Measurements from ENCODE around the gene IL16. TPM values are rescaled to one million over a fixed set of nuclear protein-coding genes. Genes with fewer than 3 reads are reported as not detected.

IL16 gene
- total RNA-seq, 1 experiment from 2014 or later = 0.81 TPM

GRCh38 chr15:81244306-81244705 is 47.6 kb downstream of the IL16 start:
- CTCF ChIA-PET = interaction anchor here (1.4 to 2.8 kb wide), 2 partner anchors 22 to 136 kb away, joined by 3 to 7 read pairs; no protein-coding TSS in a partner anchor
- Histone ChIP-seq H3K27me3 (ENCODE audit: insufficient read depth, low read length) (no peaks in the 10 kb centered on the region), H3K79me2 (ENCODE audit: insufficient read depth, low read length) (no peaks in the 10 kb centered on the region), H3K4me2 (ENCODE audit: low read length) (no peak overlapping the region), H3K9me3 (ENCODE audit: control insufficient read depth in 1 of 2, insufficient read depth in 1 of 2, low read depth in 1 of 2, low read length in 2 of 2) (0 out of 4 replicates have a peak, but pooled peaks cover 0 to 3% of the 10 kb centered on the region in 2 experiments), H3K4me1 (ENCODE audit: control insufficient read depth in 1 of 2, insufficient read depth in 2 of 2, low read length in 2 of 2) (no peaks in the 10 kb centered on the region), H2AFZ (ENCODE audit: low read depth, low read length, poor library complexity, severe bottlenecking) (no peak overlapping the region), H3K4me3 (replicated peaks in 1 of 2; ENCODE audit: low read depth in 1 of 2, low read length in 2 of 2) (no peak overlapping the region), H3K9ac (ENCODE audit: low read length) (no peak overlapping the region), H4K20me1 (ENCODE audit: insufficient read depth) (no peaks in the 10 kb centered on the region), H3K9me2 (ENCODE audit: insufficient read depth) (no peaks in the 10 kb centered on the region), H3K27ac (ENCODE audit: low read depth, low read length) (no peak overlapping the region), H3K36me3 (ENCODE audit: control insufficient read depth in 1 of 2, insufficient read depth in 2 of 2, low read length in 2 of 2) (no peaks in the 10 kb centered on the region)
- POLR2A ChIA-PET = no interaction called here
- DNase-seq (ENCODE audit: low read depth, low spot score) (no peak), ATAC-seq (no peak)
- RAD21 ChIA-PET (ENCODE audit: low non-redundant PET in 1 of 2, low total read pairs in 2 of 2, uncharacterized antibody in 2 of 2, unreplicated experiment in 2 of 2) = no interaction called here
- intact Hi-C loops (cut with micrococcal nuclease) = no loop called here
- BruUV-seq (replicated peaks) = no TSS peak
- TF ChIP-seq ZFX (IDR thresholded peaks at IDR 0.05) (no peak), ELF1 (IDR thresholded peaks at IDR 0.05; ENCODE audit: borderline replicate concordance, low read depth) (no peak), JUND (IDR thresholded peaks at IDR 0.05) (no peak), ZNF274 (IDR thresholded peaks at IDR 0.05; ENCODE audit: low read depth, low read length) (no peak), SRF (IDR thresholded peaks at IDR 0.05; ENCODE audit: low read depth) (no peak), SP1 (IDR thresholded peaks at IDR 0.05; ENCODE audit: low read depth) (no peak), FOSL1 (IDR thresholded peaks at IDR 0.05; ENCODE audit: low read depth) (no peak), TCF7L2 (IDR thresholded peaks at IDR 0.05; ENCODE audit: borderline replicate concordance, extremely low read depth, insufficient read depth, insufficient read length) (no peak), POLR2A (IDR thresholded peaks at IDR 0.05; ENCODE audit: borderline replicate concordance, extremely low read depth, insufficient read depth, insufficient read length) (no peak), EZH2phosphoT487 (IDR thresholded peaks at IDR 0.05; ENCODE audit: borderline replicate concordance) (no peak), CEBPB (IDR thresholded peaks at IDR 0.05; ENCODE audit: low read depth) (no peak), REST (IDR thresholded peaks at IDR 0.05; ENCODE audit: low read depth) (no peak), CTCF (IDR thresholded peaks at IDR 0.05 in 2 of 3, conservative IDR thresholded peaks at IDR 0.05 in 1 of 3; ENCODE audit: borderline replicate concordance in 1 of 3, insufficient read depth in 1 of 3, low read depth in 2 of 3, low read length in 2 of 3) (no peak), RAD21 (IDR thresholded peaks at IDR 0.05; ENCODE audit: low read depth) (no peak), YY1 (IDR thresholded peaks at IDR 0.05; ENCODE audit: extremely low read depth, insufficient replicate concordance, low read depth, low read length) (no peak)
- TF ChIP-seq, protein P1, sequence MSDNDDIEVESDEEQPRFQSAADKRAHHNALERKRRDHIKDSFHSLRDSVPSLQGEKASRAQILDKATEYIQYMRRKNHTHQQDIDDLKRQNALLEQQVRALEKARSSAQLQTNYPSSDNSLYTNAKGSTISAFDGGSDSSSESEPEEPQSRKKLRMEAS (IDR thresholded peaks at IDR 0.05) = no peak
- TF ChIP-seq, protein P2, sequence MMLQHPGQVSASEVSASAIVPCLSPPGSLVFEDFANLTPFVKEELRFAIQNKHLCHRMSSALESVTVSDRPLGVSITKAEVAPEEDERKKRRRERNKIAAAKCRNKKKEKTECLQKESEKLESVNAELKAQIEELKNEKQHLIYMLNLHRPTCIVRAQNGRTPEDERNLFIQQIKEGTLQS (IDR thresholded peaks at IDR 0.05) = no peak

Data from HCT116 (cell line).